PFSK-1 (cell line): ENCODE data around the gene LBHD1.
A peak's percentile ranks its signal among the peaks of the same experiment; 100 is the strongest.

Experiments used
- FOXP2 ChIP-seq: optimal IDR thresholded peaks from 2 replicates; pipeline ENCODE3; 2011; ENCODE audit warnings: borderline replicate concordance, control low read depth, inconsistent platforms; ENCODE audit not compliant: insufficient read depth; ENCODE audit errors: extremely low read length, extremely low read depth
- POLR2AphosphoS5 ChIP-seq: IDR thresholded peaks from 2 replicates; pipeline ENCODE4 v1.6.1; 2012; ENCODE audit warnings: low read depth, mild to moderate bottlenecking, control low read depth, low read length, moderate library complexity
- SIN3A ChIP-seq: IDR thresholded peaks from 2 replicates; pipeline ENCODE4 v1.6.1; 2012; ENCODE audit warnings: mild to moderate bottlenecking, low read length, moderate library complexity, borderline replicate concordance; ENCODE audit not compliant: insufficient read depth
- TAF1 ChIP-seq: IDR thresholded peaks from 2 replicates; pipeline ENCODE4 v1.6.1; 2012; ENCODE audit warnings: low read length, control low read depth, borderline replicate concordance; ENCODE audit not compliant: insufficient read depth
- TF ChIP-seq, protein P1 (sequence below), 2 experiments: IDR thresholded peaks; 2 replicates each; pipeline versions ENCODE4 v1.6.1 to v1.8.0; 2011 to 2012; ENCODE audit warnings: low read depth in 2 of 2, low read length in 2 of 2, control low read depth in 1 of 2, inconsistent platforms in 1 of 2, mild to moderate bottlenecking in 1 of 2, moderate library complexity in 1 of 2; ENCODE audit not compliant: insufficient read depth in 1 of 2

LBHD1 gene

DNA sequence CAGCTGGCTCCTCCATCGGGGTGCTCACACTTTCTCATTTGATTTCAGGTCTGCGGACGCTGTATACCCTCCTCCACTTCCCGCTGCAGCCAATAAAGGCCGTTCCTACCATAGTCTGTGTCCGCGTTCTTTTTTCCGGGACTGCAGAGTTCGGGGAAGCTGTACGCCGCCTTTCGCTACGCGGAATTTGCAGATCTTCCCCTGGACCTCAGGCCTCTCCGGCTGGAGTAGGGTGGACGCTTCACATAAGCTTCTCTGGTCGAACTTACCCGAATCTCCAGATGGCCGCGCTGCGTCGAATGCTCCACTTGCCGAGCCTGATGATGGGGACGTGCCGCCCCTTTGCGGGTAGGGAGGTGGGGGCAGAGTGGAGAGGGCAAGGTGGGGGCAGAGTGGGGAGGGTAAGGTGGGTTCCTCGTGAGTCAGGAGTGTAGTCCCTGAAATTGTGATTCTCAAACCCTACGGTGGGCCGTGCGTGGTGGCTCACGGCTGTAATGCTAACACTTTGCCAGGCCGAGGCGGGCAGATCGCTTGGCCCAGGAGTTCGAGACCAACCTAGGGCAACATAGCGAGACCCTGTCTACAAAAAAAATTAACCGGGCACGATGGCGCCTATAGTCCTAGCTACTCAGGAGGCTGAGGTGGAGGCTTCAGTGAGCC is 6.3 kb downstream of the LBHD1 start:
- TF ChIP-seq TAF1: peak; percentile 47; the same call in 1 of the 2 replicates
- no peak for TF ChIP-seq SIN3A

DNA sequence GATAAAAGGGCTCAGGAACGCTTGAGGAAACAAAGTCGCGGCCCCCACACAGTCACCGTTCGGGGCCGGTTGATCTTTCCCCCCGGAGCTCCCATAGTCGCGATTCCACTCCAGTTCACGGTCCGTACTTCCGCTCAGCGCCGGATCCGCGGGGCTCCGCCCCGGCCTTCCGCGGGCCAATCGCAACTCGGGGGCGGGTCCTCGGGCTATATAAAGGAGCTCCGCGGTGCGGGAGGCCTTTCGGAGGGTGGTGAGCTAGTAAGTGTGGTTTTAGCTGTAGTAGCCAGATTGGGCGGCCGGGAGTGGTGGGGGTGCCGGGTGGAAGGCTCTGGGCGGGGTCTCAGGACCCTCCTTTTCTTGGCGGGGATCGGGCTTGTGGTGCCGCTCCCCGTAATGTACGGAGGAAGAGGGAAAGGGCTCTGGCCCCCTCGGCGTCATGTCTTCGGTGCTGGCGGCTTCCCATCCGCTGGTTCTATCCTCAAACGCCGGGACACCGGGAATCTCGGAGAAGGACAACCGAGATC is 6.9 kb downstream of the LBHD1 start, which contains the start of the genes C11orf98 and CSKMT:
Gene C11orf98, minus strand, starts transcription at position 136 of the 524 bp plus-strand sequence. Its CDS starts 41 bp downstream, at position 95.
Gene CSKMT, plus strand, starts transcription at position 238 of the 524 bp plus-strand sequence. CDS start 568 bp downstream, outside the sequence.
- TF ChIP-seq FOXP2 (no peak), TAF1 (peak; percentile 99), POLR2AphosphoS5 (peak; percentile 100), SIN3A (peak; percentile 97)
- TF ChIP-seq, protein P1, sequence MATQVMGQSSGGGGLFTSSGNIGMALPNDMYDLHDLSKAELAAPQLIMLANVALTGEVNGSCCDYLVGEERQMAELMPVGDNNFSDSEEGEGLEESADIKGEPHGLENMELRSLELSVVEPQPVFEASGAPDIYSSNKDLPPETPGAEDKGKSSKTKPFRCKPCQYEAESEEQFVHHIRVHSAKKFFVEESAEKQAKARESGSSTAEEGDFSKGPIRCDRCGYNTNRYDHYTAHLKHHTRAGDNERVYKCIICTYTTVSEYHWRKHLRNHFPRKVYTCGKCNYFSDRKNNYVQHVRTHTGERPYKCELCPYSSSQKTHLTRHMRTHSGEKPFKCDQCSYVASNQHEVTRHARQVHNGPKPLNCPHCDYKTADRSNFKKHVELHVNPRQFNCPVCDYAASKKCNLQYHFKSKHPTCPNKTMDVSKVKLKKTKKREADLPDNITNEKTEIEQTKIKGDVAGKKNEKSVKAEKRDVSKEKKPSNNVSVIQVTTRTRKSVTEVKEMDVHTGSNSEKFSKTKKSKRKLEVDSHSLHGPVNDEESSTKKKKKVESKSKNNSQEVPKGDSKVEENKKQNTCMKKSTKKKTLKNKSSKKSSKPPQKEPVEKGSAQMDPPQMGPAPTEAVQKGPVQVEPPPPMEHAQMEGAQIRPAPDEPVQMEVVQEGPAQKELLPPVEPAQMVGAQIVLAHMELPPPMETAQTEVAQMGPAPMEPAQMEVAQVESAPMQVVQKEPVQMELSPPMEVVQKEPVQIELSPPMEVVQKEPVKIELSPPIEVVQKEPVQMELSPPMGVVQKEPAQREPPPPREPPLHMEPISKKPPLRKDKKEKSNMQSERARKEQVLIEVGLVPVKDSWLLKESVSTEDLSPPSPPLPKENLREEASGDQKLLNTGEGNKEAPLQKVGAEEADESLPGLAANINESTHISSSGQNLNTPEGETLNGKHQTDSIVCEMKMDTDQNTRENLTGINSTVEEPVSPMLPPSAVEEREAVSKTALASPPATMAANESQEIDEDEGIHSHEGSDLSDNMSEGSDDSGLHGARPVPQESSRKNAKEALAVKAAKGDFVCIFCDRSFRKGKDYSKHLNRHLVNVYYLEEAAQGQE (IDR thresholded peaks at IDR 0.05; ENCODE audit: insufficient read depth in 1 of 2, low read depth in 2 of 2, low read length in 2 of 2): peak in 1 of 2 experiments; percentile 79

DNA sequence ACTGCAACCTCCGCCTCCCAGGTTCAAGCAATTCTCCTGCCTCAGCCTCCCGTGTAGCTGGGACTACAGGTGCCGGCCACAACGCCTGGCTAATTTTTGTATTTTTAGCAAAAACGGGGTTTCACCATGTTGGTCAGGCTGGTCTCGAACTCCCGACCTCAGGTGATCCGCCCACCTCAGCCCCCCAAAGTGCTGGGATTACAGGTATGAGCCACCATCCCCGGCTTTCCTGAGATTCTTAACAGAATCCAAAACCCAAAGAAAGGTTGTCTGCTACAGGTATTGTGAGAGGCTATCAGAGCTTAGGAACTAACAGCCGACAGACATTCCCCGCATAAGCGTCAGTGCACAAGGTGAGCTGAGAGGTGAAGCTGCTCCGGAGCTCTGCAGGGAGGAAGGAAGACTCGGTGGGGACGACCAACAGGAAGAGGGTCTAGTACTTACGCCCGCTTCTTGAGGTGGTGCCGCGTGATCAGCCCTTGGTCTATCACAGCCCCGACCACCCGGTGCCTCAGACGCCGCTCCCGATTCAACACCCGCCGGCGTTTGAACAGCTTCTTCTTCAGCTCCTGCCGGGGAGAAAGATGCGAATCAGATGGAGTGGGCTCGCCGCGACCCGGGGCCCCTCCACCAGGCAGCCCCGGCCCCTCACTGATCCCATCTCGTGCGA is 7.5 kb downstream of the LBHD1 start:
- TF ChIP-seq SIN3A (no peak), POLR2AphosphoS5 (no peak), TAF1 (no peak), FOXP2 (no peak)
- TF ChIP-seq, protein P1 (IDR thresholded peaks at IDR 0.05; ENCODE audit: insufficient read depth in 1 of 2, low read depth in 2 of 2, low read length in 2 of 2): no peak

DNA sequence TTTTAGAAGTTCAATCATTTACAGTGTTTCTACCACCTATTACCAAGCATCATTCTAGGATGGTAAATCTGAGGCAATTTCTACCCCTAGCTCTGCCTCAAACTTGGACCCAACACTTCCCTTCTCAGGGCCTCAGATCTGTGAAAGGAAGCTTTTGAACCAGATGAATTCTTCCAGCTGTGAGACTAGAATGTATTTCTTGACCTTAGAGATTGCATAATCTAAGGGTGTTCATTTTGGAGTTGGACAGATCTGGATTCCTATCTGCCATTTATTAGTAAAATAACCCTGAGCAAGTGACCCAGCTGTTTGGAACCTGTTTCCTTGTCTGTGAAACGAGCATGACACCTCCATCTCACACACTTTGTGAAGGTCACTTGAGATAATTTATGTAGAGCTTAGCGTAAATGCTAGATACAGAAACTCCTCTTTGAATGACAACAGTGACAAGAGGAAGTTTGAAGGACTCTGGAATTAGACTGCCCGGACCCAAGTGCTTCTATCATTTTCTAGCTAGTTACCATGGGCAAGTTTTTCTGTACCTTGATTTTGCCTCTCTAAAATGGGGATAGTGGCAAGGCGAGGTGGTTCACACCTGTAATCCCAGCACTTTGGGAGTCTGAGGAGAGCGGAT is 15.2 kb downstream of the LBHD1 start:
- no peak for TF ChIP-seq SIN3A
- no peak for TF ChIP-seq FOXP2
- TF ChIP-seq TAF1: no peak
- TF ChIP-seq, protein P1 (IDR thresholded peaks at IDR 0.05; ENCODE audit: insufficient read depth in 1 of 2, low read depth in 2 of 2, low read length in 2 of 2): no peak
- no peak for TF ChIP-seq POLR2AphosphoS5

DNA sequence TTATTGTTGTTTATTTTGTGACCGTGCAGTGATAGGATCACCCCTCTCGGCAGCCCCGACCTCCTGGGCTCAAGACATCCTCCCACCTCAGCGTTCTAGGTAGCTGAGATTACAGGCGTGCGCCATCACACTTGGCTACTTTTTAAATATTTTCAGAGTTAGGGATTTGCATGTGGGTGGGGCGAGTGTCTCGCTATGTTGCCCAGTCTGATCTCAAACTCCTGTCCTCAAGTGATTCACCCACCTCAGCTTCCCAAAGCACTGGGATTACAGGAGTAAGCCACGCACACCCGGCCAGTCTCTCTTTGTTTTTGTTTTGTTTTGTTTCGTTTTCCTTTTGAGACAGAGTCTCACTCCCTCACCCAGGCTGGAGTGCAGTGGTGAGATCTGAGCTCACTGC is 17.8 kb downstream of the LBHD1 start:
- TF ChIP-seq, protein P1 (IDR thresholded peaks at IDR 0.05; ENCODE audit: insufficient read depth in 1 of 2, low read depth in 2 of 2, low read length in 2 of 2): no peak
- TF ChIP-seq SIN3A: no peak
- no peak for TF ChIP-seq TAF1
- no peak for TF ChIP-seq FOXP2
- TF ChIP-seq POLR2AphosphoS5: no peak
